ENCODE data around the gene TNS1. TPM values are rescaled to one million over a fixed set of nuclear protein-coding genes. Genes with fewer than 3 reads are reported as not detected.
A peak's percentile ranks its signal among the peaks of the same experiment; 100 is the strongest.

TNS1 gene
- total RNA-seq, 1 donor from 2014 or later: 1,334 TPM

DNA sequence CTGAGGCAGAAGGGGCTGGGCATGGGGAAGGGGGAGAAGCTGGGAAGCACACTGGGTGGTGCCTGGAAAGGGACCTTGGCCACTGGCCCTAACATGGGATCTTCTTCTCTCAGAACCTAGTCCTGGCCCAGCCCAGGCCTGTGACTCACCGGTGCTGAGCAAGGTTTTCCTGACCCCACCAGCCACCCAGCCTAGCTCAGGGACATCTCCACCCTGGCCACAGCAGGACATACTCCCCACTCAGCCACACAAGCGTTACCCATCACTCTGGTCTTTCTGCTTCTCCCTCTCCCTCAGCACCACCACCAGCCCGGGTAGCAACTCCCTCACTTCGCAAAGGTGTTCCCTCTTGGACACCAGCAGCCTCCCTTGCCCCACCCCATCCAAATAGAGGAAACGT is 22.8 kb downstream of the TNS1 start:
- peak overlapping the region; percentile 79 for H3K27ac ChIP-seq
- H3K9me3 ChIP-seq: no peaks in the 10 kb centered on the region
- no peak overlapping the region for H3K4me3 ChIP-seq
- no peaks in the 10 kb centered on the region for H3K27me3 ChIP-seq
- peaks cover 0 to 3% of the 10 kb centered on the region in 2 donors for H3K36me3 ChIP-seq
- no peak for TF ChIP-seq CTCF (IDR thresholded peaks at IDR 0.05)
- peak in 1 of 2 donors; percentile 81 for DNase-seq (ENCODE audit: low spot score in 2 of 2)
- peaks cover 18 to 37% of the 10 kb centered on the region in 2 donors for H3K4me1 ChIP-seq
- intact Hi-C loops (cut with DNase I): no loop called here

GRCh38 chr2:217979151-217979811 is 23.5 kb downstream of the TNS1 start:
- no peak for TF ChIP-seq CTCF (IDR thresholded peaks at IDR 0.05)
- intact Hi-C loops (cut with DNase I): no loop called here
- H3K4me3 ChIP-seq: peak overlapping the region; percentile 62 to 66
- peaks cover 18 to 37% of the 10 kb centered on the region in 2 donors for H3K4me1 ChIP-seq
- no peaks in the 10 kb centered on the region for H3K27me3 ChIP-seq
- H3K27ac ChIP-seq: peak overlapping the region; percentile 79
- no peaks in the 10 kb centered on the region for H3K9me3 ChIP-seq
- peaks cover 0 to 3% of the 10 kb centered on the region in 2 donors for H3K36me3 ChIP-seq
- no peak for DNase-seq (ENCODE audit: low spot score in 2 of 2)

GRCh38 chr2:217978536-217979150 is 24.2 kb downstream of the TNS1 start:
- Histone ChIP-seq H3K4me3 (peak overlapping the region; percentile 62 to 66), H3K27ac (peak overlapping the region; percentile 79), H3K36me3 (no peaks in the 10 kb centered on the region), H3K27me3 (no peaks in the 10 kb centered on the region), H3K4me1 (peaks cover 18 to 37% of the 10 kb centered on the region in 2 donors), H3K9me3 (no peaks in the 10 kb centered on the region)
- DNase-seq (ENCODE audit: low spot score in 2 of 2): peak in 1 of 2 donors; percentile 71
- intact Hi-C loops (cut with DNase I): no loop called here
- no peak for TF ChIP-seq CTCF (IDR thresholded peaks at IDR 0.05)

GRCh38 chr2:217977840-217978535 is 24.8 kb downstream of the TNS1 start:
- peaks cover 18 to 40% of the 10 kb centered on the region in 2 donors for H3K4me1 ChIP-seq
- peak overlapping the region; percentile 79 for H3K27ac ChIP-seq
- H3K9me3 ChIP-seq: no peaks in the 10 kb centered on the region
- intact Hi-C loops (cut with DNase I): no loop called here
- no peak for DNase-seq (ENCODE audit: low spot score in 2 of 2)
- H3K27me3 ChIP-seq: no peaks in the 10 kb centered on the region
- H3K36me3 ChIP-seq: no peaks in the 10 kb centered on the region
- no peak for TF ChIP-seq CTCF (IDR thresholded peaks at IDR 0.05)
- peak overlapping the region; percentile 62 to 66 for H3K4me3 ChIP-seq

- Histone ChIP-seq H3K4me1 (peaks cover 18 to 40% of the 10 kb centered on the region in 2 donors), H3K4me3 (no peak overlapping the region), H3K27me3 (no peaks in the 10 kb centered on the region), H3K9me3 (no peaks in the 10 kb centered on the region), H3K36me3 (no peaks in the 10 kb centered on the region), H3K27ac (no peak overlapping the region)
- no peak for TF ChIP-seq CTCF (IDR thresholded peaks at IDR 0.05)
- no peak for DNase-seq (ENCODE audit: low spot score in 2 of 2)
- intact Hi-C loops (cut with DNase I): no loop called here
Observed at GRCh38 chr2:217976301-217976700, 26.5 kb downstream of the TNS1 start.

All from ascending aorta (tissue), 2 donors.